NCI-H345 treated with DMSO at 0.1 percent for 48 hours (cell line): ENCODE data around the gene FAM161A.
"Not testable (repeated sequence)": the region's sequence is repeated elsewhere in the genome, so short reads cannot be mapped to it uniquely, and the experiment has no call there.

Experiments
- DNase-seq: peaks from one replicate; lab custom pipeline; 2025; ENCODE audit not compliant: unreplicated experiment; lab: John Stamatoyannopoulos, UW

FAM161A gene

DNA sequence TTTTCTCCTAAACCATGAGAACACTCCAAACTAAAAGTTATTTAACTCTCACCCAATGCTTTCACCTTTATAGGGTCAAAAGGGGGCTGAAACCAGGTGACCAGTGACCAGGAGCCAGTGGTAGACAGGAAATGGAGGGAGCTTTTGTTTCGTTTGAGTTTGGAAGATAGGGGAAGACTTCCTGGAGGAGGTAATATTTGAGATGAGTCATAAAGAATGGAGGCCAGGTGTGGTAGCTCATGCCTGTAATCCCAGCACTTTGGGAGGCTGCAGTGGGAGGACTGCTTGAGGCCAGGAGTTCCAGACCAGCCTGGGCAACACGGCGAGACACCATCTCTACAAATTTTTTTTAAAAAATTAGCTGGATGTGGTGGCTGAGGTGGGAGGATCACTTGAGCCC lies 8.5 kb downstream of the FAM161A start:
- DNase-seq, result no peak

DNA sequence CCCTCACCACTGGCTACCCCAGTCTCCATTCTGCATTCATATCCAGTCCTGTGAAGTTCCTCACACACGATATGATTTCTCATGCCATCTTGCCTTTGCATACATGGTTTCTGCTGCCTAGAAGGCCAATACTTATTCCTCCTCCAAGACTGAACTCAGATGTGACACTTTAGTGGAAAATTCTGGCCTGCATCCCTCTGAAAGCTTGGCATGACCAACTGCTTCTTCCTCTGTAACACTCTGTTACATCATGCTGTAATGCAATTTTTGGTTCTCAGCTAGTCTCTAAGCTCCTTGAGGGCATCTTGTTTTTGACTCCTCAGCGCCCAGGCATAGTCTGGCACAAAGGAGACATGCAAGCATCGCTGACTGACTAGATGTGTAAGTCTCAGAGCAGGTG lies 12.6 kb downstream of the FAM161A start:
- no peak for DNase-seq

DNA sequence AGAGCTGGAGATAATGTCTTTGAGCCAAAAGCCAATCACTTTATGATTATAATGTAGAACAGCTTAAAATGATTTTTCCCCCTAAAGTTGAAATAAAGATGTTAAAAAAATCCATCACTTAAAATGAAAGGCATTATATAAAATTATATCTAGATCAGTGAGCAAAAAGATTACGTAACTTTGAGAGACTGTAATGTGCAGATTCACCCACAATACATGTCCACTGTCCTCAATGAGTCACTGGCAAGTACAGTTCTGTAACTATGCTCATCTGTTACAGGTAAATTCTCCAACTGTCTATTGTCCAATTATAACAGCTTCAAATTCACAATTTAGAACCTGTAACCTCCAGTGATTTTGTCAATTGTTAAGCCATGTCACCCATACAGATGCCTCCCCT lies 19.0 kb downstream of the FAM161A start:
- DNase-seq, result no peak

DNA sequence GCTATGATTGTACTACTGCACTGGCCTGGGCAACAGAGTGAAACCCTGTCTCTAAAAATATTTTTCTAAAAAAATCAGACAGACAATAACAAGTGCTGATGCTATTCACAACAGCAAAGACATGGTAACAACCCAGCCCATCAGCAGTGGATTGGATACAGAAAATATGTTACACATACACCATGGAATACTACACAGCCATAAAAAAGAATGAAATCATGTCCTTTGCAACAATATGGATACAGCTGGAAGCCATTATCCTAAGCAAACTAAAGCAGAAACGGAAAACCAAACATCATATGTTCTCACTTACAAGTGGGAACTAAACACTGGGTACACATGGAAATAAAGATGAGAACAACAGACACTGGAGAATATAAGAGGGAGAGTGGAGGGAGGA lies 19.9 kb downstream of the FAM161A start:
- no peak for DNase-seq

DNA sequence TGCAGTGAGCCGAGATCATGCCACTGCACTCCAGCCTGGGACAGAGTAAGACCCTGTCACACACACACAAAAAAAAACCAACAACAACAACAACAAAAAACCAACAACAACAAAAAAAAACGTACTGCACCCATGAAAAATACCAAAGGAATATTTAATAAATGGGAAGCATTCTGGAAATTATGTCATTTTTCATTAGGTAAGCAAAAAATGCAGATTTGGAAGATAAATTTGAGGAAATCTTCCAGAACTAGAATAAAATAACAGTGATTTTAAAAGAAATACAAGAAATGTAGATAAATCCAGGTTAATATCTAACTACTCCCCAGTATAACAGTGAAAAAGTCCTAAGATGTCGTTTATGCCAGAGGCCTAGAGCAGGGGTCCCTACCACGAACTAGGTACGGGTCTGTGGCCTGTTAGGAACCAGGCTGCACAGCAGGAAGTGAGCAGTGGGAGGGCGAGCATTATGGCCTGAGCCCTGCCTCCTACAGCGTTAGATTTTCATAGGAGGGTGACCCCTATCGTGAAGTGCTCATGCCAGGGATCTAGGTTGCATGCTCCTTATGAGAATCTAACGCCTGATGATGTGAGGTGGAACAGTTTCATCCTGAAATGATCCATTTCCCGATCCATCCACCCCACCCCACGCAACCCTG lies 21.5 kb downstream of the FAM161A start:
- no peak for DNase-seq

DNA sequence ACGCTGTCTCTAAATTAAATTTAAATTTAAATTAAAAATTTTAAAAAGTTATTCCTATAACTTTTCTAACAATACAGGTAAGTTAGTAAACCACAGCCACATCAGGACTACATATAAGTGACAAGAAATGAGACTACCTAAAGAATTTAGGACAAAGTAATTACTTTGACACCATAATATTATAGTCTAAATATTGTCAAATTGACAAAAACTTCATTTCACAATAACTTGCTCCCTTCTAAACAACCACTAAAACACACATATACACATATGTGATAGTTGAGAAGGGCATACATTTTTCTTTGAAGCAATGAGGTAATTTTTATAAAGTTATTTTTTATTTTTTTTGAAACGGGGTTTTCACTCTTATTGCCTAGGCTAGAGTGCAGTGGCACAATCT lies 31.6 kb downstream of the FAM161A start:
- no peak for DNase-seq

DNA sequence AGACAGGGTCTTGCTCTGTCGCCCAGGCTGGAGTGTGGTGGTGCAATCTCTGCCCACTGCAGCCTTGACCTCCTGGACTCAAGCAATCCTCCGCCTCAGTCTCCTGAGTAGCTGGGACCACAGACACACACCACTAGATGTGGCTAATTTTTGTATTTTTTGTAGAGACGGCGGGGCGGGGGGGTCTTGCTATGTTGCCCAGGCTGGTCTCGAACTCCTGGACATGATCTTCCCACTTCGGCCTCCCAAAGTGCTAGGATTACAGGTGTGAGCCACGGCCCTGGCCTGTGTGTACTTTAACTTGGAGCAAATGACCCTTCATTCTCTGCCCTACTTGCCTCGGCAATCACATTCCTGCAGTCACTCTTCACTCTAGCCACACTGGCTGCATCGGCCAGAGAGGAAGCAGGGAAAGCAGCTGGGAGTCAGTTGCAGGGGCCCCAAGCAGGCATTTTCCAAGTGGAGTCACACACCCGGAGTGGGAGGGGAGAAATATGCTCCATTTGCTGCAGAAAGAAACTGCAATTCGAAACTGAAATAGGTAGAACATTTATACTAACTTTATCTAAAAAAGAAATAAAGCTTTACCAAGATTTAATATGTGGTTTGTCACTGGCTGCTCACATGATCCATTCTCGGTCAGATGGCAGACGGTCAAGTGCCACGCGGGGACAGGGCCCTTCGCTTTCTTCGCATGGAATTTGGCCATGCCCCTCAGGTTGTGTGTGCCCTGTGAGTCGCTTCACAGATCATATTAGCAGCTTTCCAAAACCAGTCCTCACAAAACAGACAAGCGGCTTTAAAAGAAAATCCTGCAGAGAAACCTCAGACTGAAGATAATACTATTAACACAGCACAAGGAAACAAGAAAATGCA lies 37.1 kb downstream of the FAM161A start:
- no peak for DNase-seq

DNA sequence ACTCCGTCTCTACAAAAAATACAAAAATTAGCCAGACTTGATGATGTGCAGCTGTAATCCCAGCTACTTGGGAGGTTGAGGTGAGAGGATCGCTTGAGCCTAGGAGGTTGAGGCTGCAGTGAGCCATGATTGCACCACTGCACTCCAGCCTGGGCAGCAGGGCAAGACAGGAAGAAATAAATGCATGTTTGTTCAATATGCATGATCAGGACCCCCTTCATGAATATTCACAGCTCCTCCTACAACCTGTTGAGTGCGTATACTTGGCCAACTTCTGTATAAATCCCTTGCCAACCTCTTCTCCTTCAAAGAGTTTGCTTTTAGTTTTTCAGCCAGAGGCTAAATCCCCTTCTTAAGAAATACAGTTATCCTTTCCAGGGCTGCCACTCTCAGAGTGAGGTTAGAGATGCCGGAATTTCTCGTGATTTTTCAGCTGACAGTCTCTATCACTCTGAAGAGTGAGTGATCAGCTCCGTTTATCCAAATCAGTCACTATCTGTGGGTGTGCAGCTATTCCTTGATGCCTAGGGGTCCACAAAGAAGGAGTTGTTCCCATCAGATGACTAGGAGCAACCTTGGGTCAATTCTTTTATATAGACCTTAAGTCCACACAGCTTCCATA lies 39.2 kb downstream of the FAM161A start:
- no peak for DNase-seq

DNA sequence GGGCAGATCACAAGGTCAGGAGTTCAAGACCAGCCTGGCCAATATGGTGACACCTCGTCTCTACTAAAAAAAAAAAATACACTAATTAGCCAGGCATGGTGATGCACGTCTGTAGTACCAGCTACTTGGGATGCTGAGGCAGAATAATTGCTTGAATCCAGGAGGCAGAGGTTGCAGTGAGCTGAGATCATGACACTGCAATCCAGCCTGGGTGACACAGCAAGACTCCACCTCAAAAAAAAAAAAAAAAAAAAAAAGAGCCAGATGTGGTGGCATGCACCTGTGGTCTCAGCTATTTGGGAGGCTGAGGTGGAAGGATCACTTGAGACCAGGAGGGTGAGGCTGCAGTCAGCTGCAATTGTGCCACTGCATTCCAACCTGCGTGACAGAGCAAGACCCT lies 40.5 kb downstream of the FAM161A start:
- DNase-seq, result not testable (repeated sequence)

DNA sequence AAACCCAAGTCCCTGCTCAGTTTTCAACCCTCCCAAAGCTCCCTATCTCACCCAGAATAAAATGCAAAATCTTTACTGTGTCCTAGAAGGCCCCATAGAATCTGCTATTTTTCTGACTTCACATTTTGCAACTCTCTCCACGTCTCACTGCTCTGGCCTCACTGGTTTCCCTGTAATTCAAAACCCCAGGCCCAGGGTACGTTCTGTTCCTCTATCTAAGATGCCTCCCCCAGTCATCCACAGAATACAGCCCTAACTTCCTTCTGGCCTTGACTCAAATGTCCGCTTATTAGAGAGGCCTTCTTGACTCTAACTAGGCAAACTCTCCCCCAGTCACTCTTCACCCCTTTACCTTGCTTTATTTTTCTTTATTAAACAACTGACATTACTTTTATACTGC lies 42.0 kb downstream of the FAM161A start:
- DNase-seq, result no peak

DNA sequence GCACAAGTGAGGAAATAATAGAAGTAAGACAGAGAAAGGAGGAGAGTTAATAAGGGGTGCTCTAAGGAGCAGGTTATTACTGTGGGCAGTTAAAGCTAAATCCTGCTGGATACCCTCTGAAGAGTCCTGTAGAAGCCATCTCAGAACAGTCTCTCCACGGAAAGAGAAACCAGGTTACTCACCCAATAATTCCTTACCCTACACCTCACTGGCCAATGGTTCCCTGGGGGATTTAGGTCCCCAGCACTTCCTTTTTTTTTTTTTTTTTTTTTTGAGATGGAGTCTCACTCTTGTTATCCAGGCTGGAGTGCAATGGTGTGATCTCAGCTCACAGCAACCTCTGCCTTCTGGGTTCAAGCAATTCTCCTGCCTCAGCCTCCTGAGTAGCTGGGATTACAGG lies 43.7 kb downstream of the FAM161A start:
- not testable (repeated sequence) for DNase-seq

DNA sequence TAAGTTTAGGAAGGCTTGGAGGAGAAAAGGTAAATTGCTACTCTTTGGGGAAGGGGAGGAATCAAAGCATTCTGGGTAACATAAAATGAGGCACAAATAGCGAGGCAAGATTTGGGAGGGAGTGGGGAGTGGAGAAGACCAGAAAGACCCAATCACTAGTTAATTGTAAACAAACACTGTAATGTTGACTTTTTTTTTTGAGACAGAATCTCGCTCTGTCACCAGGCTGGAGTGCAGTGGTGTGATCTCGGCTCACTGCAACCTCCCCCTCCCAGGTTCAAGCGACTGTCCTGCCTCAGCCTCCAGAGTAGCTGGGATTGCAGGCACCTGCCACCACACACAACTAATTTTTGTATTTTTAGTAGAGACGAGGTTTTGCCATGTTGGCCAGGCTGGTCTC lies 45.2 kb downstream of the FAM161A start:
- not testable (repeated sequence) for DNase-seq

DNA sequence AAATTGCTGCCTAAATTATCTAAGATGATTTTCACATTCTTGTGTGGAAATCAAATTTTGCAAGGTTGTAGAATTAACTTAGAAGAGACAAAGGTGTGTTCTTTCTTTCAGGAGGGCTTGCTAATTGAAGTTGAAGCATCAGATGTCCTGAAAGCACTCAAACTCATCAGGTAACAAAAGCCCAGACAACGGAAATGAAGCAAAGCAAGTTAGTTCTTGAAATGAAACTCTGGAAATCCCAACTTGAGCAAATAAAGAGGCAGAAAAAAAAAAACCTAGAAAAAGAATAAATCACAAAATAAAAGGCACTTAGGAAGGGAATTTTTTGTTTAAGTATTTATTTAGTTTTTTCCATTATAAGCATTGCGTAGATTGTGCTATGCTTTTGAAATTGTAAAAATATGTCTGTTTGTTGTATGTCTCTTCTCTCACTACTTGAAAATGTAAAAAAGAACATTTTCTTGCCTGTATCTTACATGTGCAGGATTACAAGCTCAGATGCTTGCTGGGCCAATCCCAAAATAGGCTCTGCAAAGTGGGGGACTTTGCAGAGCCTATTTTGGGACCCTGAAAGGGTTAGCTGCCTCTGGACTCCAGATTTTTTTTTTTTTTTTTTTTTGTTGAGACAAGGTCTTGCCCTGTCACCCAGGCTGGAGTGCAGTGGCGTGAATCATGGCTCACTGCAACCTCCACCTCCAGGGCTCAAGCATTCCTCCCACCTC lies 46.7 kb downstream of the FAM161A start:
- no peak for DNase-seq

DNA sequence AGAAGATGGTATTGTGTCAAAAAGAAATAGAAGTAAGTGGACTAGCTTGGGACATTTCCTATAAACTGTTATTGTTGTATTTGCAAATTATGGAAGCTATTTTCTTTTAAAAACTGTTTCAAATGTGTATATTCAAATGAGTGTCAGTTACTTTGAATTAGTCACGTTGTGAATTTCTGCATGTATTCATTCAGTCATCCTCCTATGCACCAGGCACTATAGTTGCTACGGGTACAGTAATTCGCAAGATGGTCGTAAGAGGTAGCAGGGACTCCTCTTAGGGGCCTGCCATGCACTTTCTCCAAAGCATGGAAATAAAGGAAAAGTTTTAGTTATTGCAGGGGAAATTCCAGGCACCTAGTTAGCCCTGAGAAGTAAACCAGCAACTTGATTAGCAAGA lies 51.3 kb downstream of the FAM161A start:
- no peak for DNase-seq

DNA sequence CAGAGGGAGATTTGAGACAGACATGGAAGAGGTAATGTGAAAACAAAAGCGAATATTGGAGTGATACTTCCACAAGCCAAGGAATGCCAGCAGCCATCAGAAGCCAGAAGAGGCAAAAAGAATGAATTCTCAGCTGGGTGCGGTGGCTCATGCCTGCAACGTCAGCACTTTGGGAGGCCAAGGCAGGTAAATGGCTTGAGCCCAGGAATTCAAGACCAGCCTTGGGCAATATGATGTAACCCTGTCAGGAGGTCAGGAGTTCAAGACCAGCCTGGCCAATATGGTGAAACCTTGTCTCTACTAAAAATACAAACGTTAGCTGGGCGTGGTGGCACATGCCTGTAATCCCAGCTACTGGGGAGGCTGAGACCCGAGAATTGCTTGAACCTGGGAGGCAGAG lies 54.8 kb downstream of the FAM161A start:
- no peak for DNase-seq

DNA sequence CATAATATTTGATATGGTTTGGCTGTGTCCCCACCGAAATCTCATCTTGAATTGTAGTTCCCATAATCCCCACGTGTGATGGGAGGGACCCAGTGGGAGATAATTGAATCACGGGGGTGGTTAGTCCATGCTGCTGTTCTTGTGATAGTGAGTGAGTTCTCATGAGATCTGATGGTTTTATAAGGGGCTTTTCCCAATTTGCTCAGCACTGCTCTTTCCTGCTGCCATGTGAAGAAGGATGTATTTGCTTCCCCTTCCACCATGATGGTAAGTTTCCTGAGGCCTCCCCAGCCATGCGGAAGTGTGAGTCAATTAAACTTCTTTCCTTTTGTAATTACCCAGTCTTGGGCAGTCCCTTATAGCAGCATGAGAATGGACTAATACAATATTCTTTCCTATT lies 56.4 kb downstream of the FAM161A start:
- DNase-seq, result not testable (repeated sequence)

DNA sequence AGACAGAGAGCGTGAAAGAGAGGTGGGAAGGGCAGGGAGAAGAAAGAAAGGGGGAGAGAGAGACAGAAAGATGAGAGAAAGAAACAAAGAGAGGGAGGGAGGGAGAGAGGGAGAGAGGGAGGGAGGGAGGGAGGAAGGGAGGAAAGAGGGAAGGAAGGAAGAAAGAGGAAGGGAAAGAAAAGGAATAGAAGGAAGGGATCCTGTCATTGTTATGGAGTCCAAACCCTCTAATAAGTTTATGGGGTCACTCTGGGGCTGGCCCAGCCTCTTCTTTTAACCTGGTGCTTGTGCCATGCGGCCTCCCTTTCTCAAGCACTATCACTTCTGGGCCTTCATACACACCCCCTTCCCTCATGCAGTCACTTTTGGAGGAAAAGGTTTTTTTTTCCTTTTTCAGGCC lies 58.5 kb downstream of the FAM161A start:
- no peak for DNase-seq

DNA sequence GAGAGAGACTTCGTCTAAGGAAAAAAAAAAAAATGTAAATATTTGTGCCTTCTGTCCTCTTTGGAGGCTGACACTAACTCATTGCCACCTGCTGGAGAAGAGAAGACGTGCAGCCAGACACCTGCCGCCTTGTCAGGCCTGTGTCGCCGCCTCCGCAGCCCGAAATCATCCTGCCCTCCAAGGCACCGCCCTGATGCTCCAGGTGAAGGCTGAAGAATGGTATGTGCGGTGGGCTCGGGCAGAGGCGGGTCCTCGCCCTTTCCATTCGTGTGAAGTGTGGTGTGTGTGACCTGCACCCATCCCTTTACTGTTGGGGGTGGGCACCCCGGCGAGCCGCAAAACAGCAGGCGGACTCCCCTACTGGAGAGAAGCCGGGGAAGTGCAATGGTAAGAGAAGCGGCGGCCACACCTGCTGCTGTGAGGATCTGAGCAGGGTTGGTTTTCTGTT lies 60.4 kb downstream of the FAM161A start:
- peak; percentile 22 for DNase-seq

DNA sequence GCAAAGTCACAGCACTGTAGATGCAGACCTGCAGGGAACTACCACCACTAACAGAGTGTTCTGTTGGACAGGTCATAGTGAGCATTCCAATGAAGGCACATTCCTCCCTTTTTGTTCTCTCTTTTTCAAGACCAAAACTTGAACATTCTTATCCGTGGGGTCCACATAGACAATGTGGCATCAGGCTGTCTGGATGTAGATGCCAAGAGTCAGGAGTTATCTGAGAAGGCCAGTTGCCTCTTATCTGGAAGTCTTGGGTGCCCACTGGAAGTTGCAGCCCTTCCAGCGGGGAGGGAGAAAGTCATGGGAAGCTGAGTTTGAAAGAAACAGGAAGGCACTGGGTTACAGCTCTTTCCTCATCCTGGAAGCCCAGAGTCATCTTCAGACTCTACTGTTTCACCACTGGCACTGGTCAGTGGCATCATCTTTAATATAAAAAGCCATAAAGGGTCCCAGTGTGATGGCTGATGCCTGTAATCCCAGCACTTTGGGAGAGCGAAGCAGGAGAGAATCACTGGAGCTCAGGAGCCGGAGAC lies 61.4 kb downstream of the FAM161A start:
- DNase-seq, result no peak

DNA sequence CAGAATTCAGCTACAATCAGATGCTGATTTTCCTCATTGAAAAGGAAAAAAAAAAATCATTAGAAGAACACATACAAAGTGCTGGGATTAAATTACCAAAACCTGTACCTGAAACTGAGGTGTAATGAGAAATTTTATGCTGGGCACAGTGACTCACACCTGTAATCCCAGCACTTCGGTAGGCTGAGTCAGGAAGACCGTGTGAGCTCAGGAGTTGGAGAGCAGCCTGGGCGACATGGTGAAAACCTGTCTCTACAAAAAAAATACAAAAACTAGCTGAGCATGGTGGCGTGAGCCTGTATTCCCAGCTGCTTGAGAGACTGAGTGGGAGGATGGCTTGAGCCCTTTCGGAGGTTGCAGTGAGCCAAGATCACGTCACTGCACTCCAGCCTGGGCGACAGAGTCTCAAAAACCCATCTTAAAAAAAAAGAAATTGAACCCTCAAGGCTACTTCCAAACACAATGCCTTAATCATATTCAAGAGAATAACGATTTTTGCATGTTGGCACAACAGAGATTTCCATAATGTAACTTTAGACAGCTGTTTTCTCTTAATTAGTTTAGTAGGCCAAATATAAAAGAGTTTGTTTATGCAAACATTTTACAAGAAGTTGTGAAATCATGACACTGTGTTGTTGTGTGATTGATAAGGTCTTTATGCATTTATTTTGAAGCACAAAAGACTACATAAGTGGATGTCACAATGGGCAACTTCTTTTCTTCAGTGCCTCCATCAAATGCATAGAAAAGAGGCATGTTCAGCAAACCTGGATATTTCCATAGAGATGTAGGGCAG lies 63.9 kb downstream of the FAM161A start:
- no peak for DNase-seq
